ENCODE measurements around the gene PROX1. TPM values are rescaled to one million over a fixed set of nuclear protein-coding genes. Genes with fewer than 3 reads are reported as not detected.
"Not testable (repeated sequence)": the region's sequence is repeated elsewhere in the genome, so short reads cannot be mapped to it uniquely, and the experiment has no call there.

The PROX1 gene
- total and polyA plus RNA-seq, 8 donors = 8.4 to 66.4 (median 33.3) TPM

DNA sequence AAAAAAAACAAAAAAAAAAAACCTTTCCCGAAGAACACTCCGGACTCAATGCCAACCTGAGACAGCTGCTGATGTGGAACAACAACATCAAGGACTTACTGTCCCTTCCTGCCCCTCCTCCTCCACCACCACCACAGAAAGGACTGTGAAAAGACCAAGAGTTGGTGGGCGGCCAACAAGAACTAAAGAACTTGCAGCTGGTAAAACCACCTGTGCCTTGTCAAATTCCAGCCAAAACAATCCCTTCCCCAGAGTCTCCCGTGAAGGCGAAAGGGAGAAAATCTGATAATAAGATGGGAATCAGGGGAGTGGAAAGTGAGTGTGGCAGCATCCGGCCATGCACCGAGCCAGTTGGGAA is 88.9 kb downstream of the PROX1 start:
- WGBS, 2 donors = 44 to 51% methylated on average over 7 of the region's 7 CpGs

DNA sequence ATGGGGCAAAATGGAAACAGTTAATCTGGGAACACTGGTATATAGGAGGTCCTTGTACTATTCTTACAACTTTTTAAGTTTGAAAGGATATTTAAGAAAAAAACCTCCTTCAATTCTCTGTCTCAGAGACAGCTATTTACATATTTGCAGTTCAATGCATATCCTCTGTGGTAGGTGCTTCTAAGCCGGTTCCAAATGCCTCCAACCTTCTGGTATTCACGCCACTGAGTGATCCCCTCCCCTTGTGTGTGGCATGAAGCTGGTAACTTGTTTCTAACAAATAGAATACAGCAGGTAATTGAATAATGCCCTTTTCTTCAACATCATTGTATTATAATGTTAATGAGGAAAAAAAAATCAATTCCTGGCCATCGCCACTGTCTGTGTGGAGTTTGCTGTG is 91.2 kb downstream of the PROX1 start:
- TF ChIP-seq, protein P1, sequence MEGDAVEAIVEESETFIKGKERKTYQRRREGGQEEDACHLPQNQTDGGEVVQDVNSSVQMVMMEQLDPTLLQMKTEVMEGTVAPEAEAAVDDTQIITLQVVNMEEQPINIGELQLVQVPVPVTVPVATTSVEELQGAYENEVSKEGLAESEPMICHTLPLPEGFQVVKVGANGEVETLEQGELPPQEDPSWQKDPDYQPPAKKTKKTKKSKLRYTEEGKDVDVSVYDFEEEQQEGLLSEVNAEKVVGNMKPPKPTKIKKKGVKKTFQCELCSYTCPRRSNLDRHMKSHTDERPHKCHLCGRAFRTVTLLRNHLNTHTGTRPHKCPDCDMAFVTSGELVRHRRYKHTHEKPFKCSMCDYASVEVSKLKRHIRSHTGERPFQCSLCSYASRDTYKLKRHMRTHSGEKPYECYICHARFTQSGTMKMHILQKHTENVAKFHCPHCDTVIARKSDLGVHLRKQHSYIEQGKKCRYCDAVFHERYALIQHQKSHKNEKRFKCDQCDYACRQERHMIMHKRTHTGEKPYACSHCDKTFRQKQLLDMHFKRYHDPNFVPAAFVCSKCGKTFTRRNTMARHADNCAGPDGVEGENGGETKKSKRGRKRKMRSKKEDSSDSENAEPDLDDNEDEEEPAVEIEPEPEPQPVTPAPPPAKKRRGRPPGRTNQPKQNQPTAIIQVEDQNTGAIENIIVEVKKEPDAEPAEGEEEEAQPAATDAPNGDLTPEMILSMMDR (IDR thresholded peaks at IDR 0.05) = no peak
- no peak for FAIRE-seq
- Histone ChIP-seq H3K9me3 (no peaks in the 10 kb centered on the region), H3K27me3 (no peaks in the 10 kb centered on the region), H3K27ac (no peak overlapping the region), H3K4me3 (no peak overlapping the region), H3K4me1 (no peaks in the 10 kb centered on the region), H3K36me3 (no peaks in the 10 kb centered on the region)
- WGBS, 2 donors = 84 to 88% methylated on average over 3 of the region's 3 CpGs
- no peak for ATAC-seq
- intact Hi-C loops (cut with DNase I) = no loop called here
- no peak for DNase-seq

More for the DNA sequence above, 88.9 kb downstream of the PROX1 start:
- ATAC-seq (peak in 1 of 4 donors; percentile 62), FAIRE-seq (no peak), DNase-seq (peak in 2 of 6 donors; percentile 12 to 29)
- H3K27me3 ChIP-seq = no peaks in the 10 kb centered on the region
- no peaks in the 10 kb centered on the region for H3K4me1 ChIP-seq
- H3K36me3 ChIP-seq = no peaks in the 10 kb centered on the region
- TF ChIP-seq, protein P1 (IDR thresholded peaks at IDR 0.05) = no peak
- H3K27ac ChIP-seq = no peak overlapping the region
- intact Hi-C loops (cut with DNase I) = no loop called here
- no peak overlapping the region for H3K4me3 ChIP-seq
- no peaks in the 10 kb centered on the region for H3K9me3 ChIP-seq

DNA sequence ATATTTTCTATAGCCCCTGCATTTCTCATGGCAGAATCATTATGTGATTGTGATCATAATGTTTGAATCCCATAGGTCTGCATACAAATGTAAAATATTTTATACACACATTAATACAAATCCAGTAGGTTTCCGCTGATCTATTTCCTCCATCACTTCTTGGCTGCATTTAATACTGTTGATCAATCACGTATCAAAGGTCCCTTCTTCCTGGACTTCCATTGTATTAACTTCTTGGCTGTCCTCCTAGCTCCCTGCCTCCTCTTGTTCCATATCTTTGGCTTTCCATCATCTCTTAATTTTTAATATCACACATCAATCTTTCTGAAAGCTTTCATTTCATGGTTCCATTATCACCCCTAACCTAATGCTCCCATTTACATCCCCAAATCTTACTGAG is 97.6 kb downstream of the PROX1 start:
- no peaks in the 10 kb centered on the region for H3K9me3 ChIP-seq
- ATAC-seq (no peak), FAIRE-seq (no peak), DNase-seq (no peak)
- no peak overlapping the region for H3K4me3 ChIP-seq
- H3K36me3 ChIP-seq = no peaks in the 10 kb centered on the region
- intact Hi-C loops (cut with DNase I) = no loop called here
- WGBS, 2 donors = 85% methylated on average over 2 of the region's 2 CpGs
- H3K4me1 ChIP-seq = no peaks in the 10 kb centered on the region
- H3K27me3 ChIP-seq = no peaks in the 10 kb centered on the region
- H3K27ac ChIP-seq = no peak overlapping the region
- TF ChIP-seq, protein P1 (IDR thresholded peaks at IDR 0.05) = no peak

DNA sequence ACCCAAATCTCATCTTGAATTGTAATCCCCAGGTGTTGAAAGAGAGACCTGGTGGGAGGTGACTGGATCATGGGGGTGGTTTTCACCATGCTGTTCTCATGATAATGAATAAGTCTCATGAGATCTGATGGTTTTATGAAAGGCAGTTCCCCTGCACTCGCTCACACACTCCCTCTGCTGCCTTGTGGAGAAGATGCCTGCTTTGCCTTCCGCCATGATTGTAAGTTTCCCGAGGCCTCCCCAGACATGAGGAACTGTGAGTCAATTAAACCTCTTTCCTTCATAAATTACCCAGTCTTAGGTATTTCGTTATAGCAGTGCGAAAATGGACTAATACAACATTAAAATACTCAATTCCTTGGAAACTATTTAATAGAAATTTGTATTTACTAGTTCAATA is 99.2 kb downstream of the PROX1 start:
- no peak overlapping the region for H3K4me3 ChIP-seq
- H3K9me3 ChIP-seq = no peaks in the 10 kb centered on the region
- whole genome bisulfite sequencing, 2 donors = 92 to 94% methylated on average over 5 of the region's 5 CpGs
- TF ChIP-seq, protein P1 (IDR thresholded peaks at IDR 0.05) = no peak
- H3K4me1 ChIP-seq = no peaks in the 10 kb centered on the region
- intact Hi-C loops (cut with DNase I) = no loop called here
- no peak for DNase-seq
- H3K27ac ChIP-seq = no peak overlapping the region
- FAIRE-seq = no peak
- ATAC-seq = no peak
- no peaks in the 10 kb centered on the region for H3K36me3 ChIP-seq
- H3K27me3 ChIP-seq = no peaks in the 10 kb centered on the region

DNA sequence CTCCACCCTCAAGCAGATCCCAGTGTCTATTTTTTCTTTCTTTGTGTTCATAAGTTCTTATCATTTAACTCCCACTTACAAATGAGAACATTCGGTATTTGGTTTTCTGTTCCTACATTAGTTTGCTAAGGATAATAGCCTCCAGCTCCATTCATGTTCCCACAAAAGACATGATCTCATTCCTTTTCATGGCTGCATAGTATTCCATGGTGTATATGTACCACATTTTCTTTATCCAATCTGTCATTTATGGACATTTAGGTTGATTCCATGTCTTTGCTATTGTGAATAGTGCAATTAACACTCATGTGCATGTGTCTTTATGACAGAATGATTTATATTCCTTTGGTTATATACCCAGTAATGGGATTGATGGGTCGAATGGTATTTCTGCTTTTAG is 101.2 kb downstream of the PROX1 start:
- H3K27me3 ChIP-seq; DNase-seq; H3K4me1 ChIP-seq; ATAC-seq; intact Hi-C loops (cut with DNase I); H3K27ac ChIP-seq; H3K4me3 ChIP-seq; H3K9me3 ChIP-seq; H3K36me3 ChIP-seq; FAIRE-seq: not testable (repeated sequence)
- WGBS, 2 donors = 84 to 94% methylated on average over 2 of the region's 2 CpGs

Data from pancreas (tissue), 10 donors.